Gastroesophageal sphincter (tissue), 4 donors: ENCODE results near the gene HS3ST5. TPM values are rescaled to one million over a fixed set of nuclear protein-coding genes. Genes with fewer than 3 reads are reported as not detected.

ENCODE experiments used
- ATAC-seq: fragments of 150-250 bp; one replicate; pipeline ENCODE4 v1.9.1; 2016; ENCODE audit warnings: mild to moderate bottlenecking, moderate library complexity
- H3K27ac ChIP-seq, 4 donors: fragments of 200-600 bp; sonication (generic) in 3 of 4; 1 replicate in 3 of 4; 2 replicates in 1 of 4; pipeline ENCODE4 v1.5.1; 2016 to 2019
- H3K27me3 ChIP-seq: fragments of 200-600 bp; sonication (generic); one replicate; pipeline ENCODE4 v1.5.1; 2019
- H3K36me3 ChIP-seq, 2 donors: fragments of 200-600 bp; sonication (generic); one replicate each; pipeline ENCODE4 v1.5.1; 2019; ENCODE audit warnings: control low read depth in 1 of 2
- H3K4me1 ChIP-seq, 3 donors: fragments of 200-600 bp; sonication (generic); 1 replicate in 2 of 3; 2 replicates in 1 of 3; pipeline ENCODE4 v1.5.1; 2016 to 2019; ENCODE audit warnings: control low read depth in 2 of 3
- H3K4me3 ChIP-seq, 2 donors: fragments of 200-600 bp; sonication (generic); one replicate each; pipeline ENCODE4 v1.5.1; 2019; ENCODE audit warnings: mild to moderate bottlenecking in 1 of 2, moderate library complexity in 1 of 2
- H3K9me3 ChIP-seq, 3 donors: fragments of 200-600 bp; sonication (generic); one replicate each; pipeline ENCODE4 v1.5.1; 2017 to 2019; ENCODE audit warnings: control low read depth in 2 of 3
- CTCF ChIP-seq, 4 experiments: fragments of 200-600 bp in 2 of 4; fragments of 450-650 bp in 2 of 4; sonication (generic) in 1 of 4; IDR thresholded peaks; one replicate each; pipeline ENCODE4 v1.5.1; 2017 to 2019; ENCODE audit warnings: antibody characterized with exemption in 4 of 4, mild to moderate bottlenecking in 2 of 4, moderate library complexity in 2 of 4
- EP300 ChIP-seq: sonication (generic); formaldehyde crosslinking; IDR thresholded peaks from one replicate; pipeline ENCODE4 v1.6.1; 2017; ENCODE audit warnings: antibody characterized with exemption, mild to moderate bottlenecking
- POLR2A ChIP-seq, 2 donors: fragments of 450-650 bp; IDR thresholded peaks; one replicate each; pipeline ENCODE4 v1.6.1; 2017; ENCODE audit warnings: antibody characterized with exemption in 2 of 2, mild to moderate bottlenecking in 2 of 2, moderate library complexity in 1 of 2
- POLR2AphosphoS5 ChIP-seq: sonication (generic); formaldehyde crosslinking; IDR thresholded peaks from one replicate; pipeline ENCODE4 v1.6.1; 2017; ENCODE audit warnings: antibody characterized with exemption
- WGBS, 2 donors: methylation state at CpG; one replicate each; pipeline ENCODE4 v1.1.5; 2018; ENCODE audit warnings: low coverage in 1 of 2; 5-methylcytosine and 5-hydroxymethylcytosine counted together
- total RNA-seq, 4 donors: library from RNA; depleted of rRNA; stranded (reverse); fragments of >200 nt; gene quantifications; one replicate each; pipeline ENCODE4 v1.1.0, GENCODE V29; 2016

HS3ST5 gene
- total RNA-seq, 4 donors from 2014 or later: 0.13 TPM; not detected in 3

DNA sequence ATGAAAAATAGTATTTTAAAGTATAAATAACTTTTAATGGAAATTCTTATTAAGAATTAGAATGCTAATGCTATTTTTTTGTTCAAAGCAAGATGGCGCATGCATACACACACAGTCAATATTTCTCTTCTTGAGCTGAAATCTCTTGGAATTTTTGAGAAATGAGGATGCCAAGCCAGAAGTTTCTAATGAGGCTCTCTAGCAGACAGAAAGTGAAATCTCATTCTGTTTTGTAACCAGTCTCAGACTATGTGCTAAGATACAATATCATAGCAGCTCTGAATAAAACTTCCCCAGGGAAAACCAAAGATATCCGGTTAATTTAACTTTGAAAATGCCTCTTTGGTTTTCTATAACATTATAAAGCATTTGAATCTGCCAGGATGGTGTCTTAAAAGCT, 274.7 kb downstream of the HS3ST5 start:
- no peak for TF ChIP-seq POLR2A (IDR thresholded peaks at IDR 0.05)
- TF ChIP-seq CTCF (IDR thresholded peaks at IDR 0.05): no peak
- no peak for TF ChIP-seq POLR2AphosphoS5
- TF ChIP-seq EP300: no peak
- 70 to 97% methylated on average over 2 of the region's 2 CpGs for WGBS, 2 donors
- H3K27ac ChIP-seq: no peak overlapping the region
- no peaks in the 10 kb centered on the region for H3K4me1 ChIP-seq
- no peaks in the 10 kb centered on the region for H3K9me3 ChIP-seq
- no peaks in the 10 kb centered on the region for H3K27me3 ChIP-seq
- H3K36me3 ChIP-seq: no peaks in the 10 kb centered on the region
- ATAC-seq: no peak
- no peak overlapping the region for H3K4me3 ChIP-seq

DNA sequence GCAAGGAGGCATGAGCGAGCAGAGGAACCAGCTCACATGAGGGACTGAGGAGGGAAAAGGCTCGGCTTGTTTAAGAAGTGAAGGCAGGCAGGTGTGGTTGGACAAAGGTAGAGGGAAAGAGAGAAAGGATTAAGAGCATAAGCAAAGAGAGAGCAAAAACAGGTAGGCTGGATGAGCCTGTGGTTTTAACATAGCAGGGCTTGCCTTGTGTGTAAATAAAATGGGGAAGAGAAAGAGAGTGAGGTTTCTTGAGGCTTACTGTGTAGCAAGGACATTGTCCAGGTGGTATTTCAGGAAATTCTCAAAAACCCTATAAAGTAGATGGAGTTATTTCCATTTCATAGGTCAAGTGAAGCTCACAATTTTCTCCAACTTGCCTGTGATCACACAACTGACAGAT, 278.0 kb downstream of the HS3ST5 start:
- 86 to 90% methylated on average over 2 of the region's 2 CpGs for WGBS, 2 donors
- H3K4me1 ChIP-seq: no peaks in the 10 kb centered on the region
- no peak overlapping the region for H3K27ac ChIP-seq
- no peaks in the 10 kb centered on the region for H3K9me3 ChIP-seq
- no peak overlapping the region for H3K4me3 ChIP-seq
- ATAC-seq: no peak
- no peaks in the 10 kb centered on the region for H3K36me3 ChIP-seq
- TF ChIP-seq POLR2AphosphoS5: no peak
- no peak for TF ChIP-seq POLR2A (IDR thresholded peaks at IDR 0.05)
- no peak for TF ChIP-seq EP300
- no peak for TF ChIP-seq CTCF (IDR thresholded peaks at IDR 0.05)
- no peaks in the 10 kb centered on the region for H3K27me3 ChIP-seq

GRCh38 chr6:114063956-114064355, 278.9 kb downstream of the HS3ST5 start:
- ATAC-seq: no peak
- 78 to 100% methylated on average over 1 of the region's 1 CpG for WGBS, 2 donors

GRCh38 chr6:114062199-114062598, 280.6 kb downstream of the HS3ST5 start:
- WGBS, 2 donors: 49 to 54% methylated on average over 4 of the region's 5 CpGs
- Histone ChIP-seq H3K4me1 (no peaks in the 10 kb centered on the region), H3K9me3 (no peaks in the 10 kb centered on the region), H3K27ac (no peak overlapping the region), H3K27me3 (no peaks in the 10 kb centered on the region), H3K36me3 (no peaks in the 10 kb centered on the region), H3K4me3 (no peak overlapping the region)
- ATAC-seq: no peak
- TF ChIP-seq CTCF (IDR thresholded peaks at IDR 0.05) (no peak), POLR2AphosphoS5 (no peak), EP300 (no peak), POLR2A (IDR thresholded peaks at IDR 0.05) (no peak)

More at GRCh38 chr6:114063956-114064355, 278.9 kb downstream of the HS3ST5 start:
- Histone ChIP-seq H3K9me3 (no peaks in the 10 kb centered on the region), H3K4me3 (no peak overlapping the region), H3K27ac (no peak overlapping the region), H3K4me1 (no peaks in the 10 kb centered on the region), H3K36me3 (no peaks in the 10 kb centered on the region), H3K27me3 (no peaks in the 10 kb centered on the region)
- TF ChIP-seq EP300 (no peak), CTCF (IDR thresholded peaks at IDR 0.05) (no peak), POLR2A (IDR thresholded peaks at IDR 0.05) (no peak), POLR2AphosphoS5 (no peak)

DNA sequence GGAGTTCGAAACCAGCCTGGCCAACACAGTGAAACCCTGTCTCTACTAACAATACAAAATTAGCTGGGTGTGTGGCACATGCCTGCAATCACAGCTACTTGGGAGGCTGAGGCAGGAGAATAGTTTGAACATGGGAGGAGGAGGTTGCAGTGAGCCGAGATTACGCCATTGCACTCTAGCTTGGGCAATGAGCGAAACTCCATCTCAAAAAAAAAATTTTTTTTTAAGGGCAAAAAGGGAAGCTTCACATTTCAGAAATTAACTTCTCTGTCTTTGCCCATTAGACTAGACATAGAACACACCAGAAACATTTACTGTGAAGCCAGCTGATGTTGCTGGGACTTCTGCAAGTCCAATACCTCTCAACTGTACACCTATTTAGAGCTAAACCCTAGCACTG, 281.1 kb downstream of the HS3ST5 start:
- Histone ChIP-seq H3K4me3 (no peak overlapping the region), H3K27ac (no peak overlapping the region), H3K9me3 (no peaks in the 10 kb centered on the region), H3K27me3 (no peaks in the 10 kb centered on the region), H3K36me3 (no peaks in the 10 kb centered on the region), H3K4me1 (no peaks in the 10 kb centered on the region)
- no peak for ATAC-seq
- TF ChIP-seq CTCF (IDR thresholded peaks at IDR 0.05) (no peak), POLR2AphosphoS5 (no peak), POLR2A (IDR thresholded peaks at IDR 0.05) (no peak), EP300 (no peak)
- 96% methylated on average over 3 of the region's 4 CpGs for WGBS, 2 donors
